Neural progenitor cell (in vitro differentiated cells): Measurements from ENCODE around the gene MGAT1. TPM values are rescaled to one million over a fixed set of nuclear protein-coding genes. Genes with fewer than 3 reads are reported as not detected.

Source experiments
- DNase-seq: peaks from one replicate; pipeline ENCODE4 v3.0.0-alpha.2; 2016; ENCODE audit warnings: low spot score
- H2AFZ ChIP-seq: fragments of 200-600 bp; sonication (generic); replicated peaks from 2 replicates; pipeline ENCODE4 v1.6.1; 2016; ENCODE audit warnings: antibody characterized with exemption
- H3F3A ChIP-seq: fragments of 200-600 bp; sonication (generic); 2 replicates; pipeline ENCODE4 v1.6.1; 2016; ENCODE audit warnings: antibody characterized with exemption, low read depth
- H3K27ac ChIP-seq: fragments of 200-600 bp; sonication (generic); 2 replicates; pipeline ENCODE4 v1.5.1; 2016; ENCODE audit warnings: mild to moderate bottlenecking
- H3K27me3 ChIP-seq: fragments of 200-600 bp; sonication (generic); 2 replicates; pipeline ENCODE4 v1.6.1; 2016; ENCODE audit warnings: mild to moderate bottlenecking, moderate library complexity
- H3K36me3 ChIP-seq: fragments of 200-600 bp; sonication (generic); 2 replicates; pipeline ENCODE4 v1.5.1; 2016
- H3K4me1 ChIP-seq: fragments of 200-600 bp; sonication (generic); 2 replicates; pipeline ENCODE4 v1.6.1; 2016; ENCODE audit warnings: mixed run types
- H3K4me2 ChIP-seq: fragments of 200-600 bp; sonication (generic); 2 replicates; pipeline ENCODE4 v1.6.1; 2016
- H3K4me3 ChIP-seq: fragments of 200-600 bp; sonication (generic); 2 replicates; pipeline ENCODE4 v1.5.1; 2016
- H3K79me2 ChIP-seq: fragments of 200-600 bp; sonication (generic); 2 replicates; pipeline ENCODE4 v1.6.1; 2016; ENCODE audit warnings: low read depth
- H3K9ac ChIP-seq: fragments of 200-600 bp; sonication (generic); 2 replicates; pipeline ENCODE4 v1.6.1; 2016
- H3K9me3 ChIP-seq: fragments of 200-600 bp; sonication (generic); 2 replicates; pipeline ENCODE4 v1.5.1; 2016; ENCODE audit warnings: low read depth
- H4K20me1 ChIP-seq: fragments of 200-600 bp; sonication (generic); 2 replicates; pipeline ENCODE4 v1.6.1; 2016; ENCODE audit warnings: low read depth
- H3K27ac Mint-ChIP-seq: 3 replicates; pipeline ENCODE4 v1.8.0; 2021; ENCODE audit warnings: mixed read lengths
- H3K27me3 Mint-ChIP-seq: 2 replicates; pipeline ENCODE4 v1.8.0; 2022; ENCODE audit warnings: low read depth, mild to moderate bottlenecking, inconsistent platforms, moderate library complexity, mixed read lengths; ENCODE audit not compliant: insufficient read depth
- H3K36me3 Mint-ChIP-seq: 3 replicates; pipeline ENCODE4 v1.8.0; 2021; ENCODE audit warnings: mixed read lengths
- H3K4me1 Mint-ChIP-seq: 3 replicates; pipeline ENCODE4 v1.8.0; 2021; ENCODE audit warnings: mixed read lengths
- H3K4me3 Mint-ChIP-seq: 3 replicates; pipeline ENCODE4 v1.8.0; 2021; ENCODE audit warnings: mild to moderate bottlenecking, moderate library complexity, mixed read lengths
- H3K9me3 Mint-ChIP-seq: 3 replicates; pipeline ENCODE4 v1.8.0; 2020; ENCODE audit warnings: mixed read lengths
- CTCF ChIP-seq: fragments of 200-600 bp; sonication (generic); IDR thresholded peaks from 2 replicates; pipeline ENCODE4 v1.5.1; 2017; ENCODE audit warnings: antibody characterized with exemption, mild to moderate bottlenecking
- EZH2 ChIP-seq: fragments of 200-600 bp; sonication (generic); IDR thresholded peaks from 2 replicates; pipeline ENCODE4 v1.6.1; 2017; ENCODE audit warnings: antibody characterized with exemption, mild to moderate bottlenecking, moderate library complexity
- EZH2phosphoT487 ChIP-seq: fragments of 200-600 bp; sonication (generic); IDR thresholded peaks from 2 replicates; pipeline ENCODE4 v1.6.1; 2017; ENCODE audit warnings: antibody characterized with exemption
- total RNA-seq: library from RNA; depleted of rRNA; stranded (reverse); fragments of >200 nt; gene quantifications from 2 replicates; pipeline ENCODE4 v1.2.3, GENCODE V29; 2015; ENCODE audit warnings: low replicate concordance

MGAT1 gene
- total RNA-seq, 1 donor from 2014 or later, result 31.8 TPM

DNA sequence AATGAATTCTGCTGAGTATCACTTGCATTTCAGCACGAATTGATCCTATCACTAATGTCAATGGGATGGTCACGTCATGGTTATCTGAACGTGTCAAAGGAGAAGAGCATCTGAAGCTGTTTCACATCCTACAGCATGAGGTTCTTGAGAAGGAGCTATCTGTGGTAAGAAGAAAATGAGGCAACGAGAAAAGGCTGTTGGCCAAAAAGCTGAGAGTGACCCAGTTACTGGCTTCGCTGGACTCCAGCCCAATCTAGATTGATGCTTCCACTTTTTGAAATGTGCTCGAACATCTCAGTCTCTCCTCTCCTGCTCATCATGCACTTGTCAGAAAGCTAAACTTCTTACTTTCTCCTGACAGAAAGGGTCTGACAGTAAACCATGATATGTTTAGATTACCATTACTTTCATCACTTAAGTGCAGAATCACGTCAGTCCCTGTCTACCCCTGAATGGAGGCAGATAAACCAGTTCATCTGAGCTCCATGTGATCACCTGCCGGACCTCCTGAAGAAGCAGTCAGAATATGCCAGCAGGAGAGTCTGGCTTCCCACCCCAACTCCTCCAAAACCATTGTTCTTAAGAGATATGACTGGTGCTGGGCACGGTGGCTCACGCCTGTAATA, 22.5 kb downstream of the MGAT1 start:
- peaks cover 8% of the 10 kb centered on the region for H3K4me1 Mint-ChIP-seq
- Histone ChIP-seq H3K9me3 (no peaks in the 10 kb centered on the region), H3K79me2 (no peaks in the 10 kb centered on the region), H3K4me1 (peaks cover 6% of the 10 kb centered on the region), H3K27me3 (no peaks in the 10 kb centered on the region), H3F3A (peaks cover 7% of the 10 kb centered on the region), H3K27ac (no peak overlapping the region), H3K4me3 (no peak overlapping the region), H3K36me3 (no peaks in the 10 kb centered on the region), H3K9ac (no peak overlapping the region), H3K4me2 (no peak overlapping the region), H2AFZ (no peak overlapping the region), H4K20me1 (no peaks in the 10 kb centered on the region)
- no peak overlapping the region for H3K4me3 Mint-ChIP-seq
- TF ChIP-seq EZH2 (no peak), CTCF (no peak), EZH2phosphoT487 (no peak)
- DNase-seq, result no peak
- H3K9me3 Mint-ChIP-seq, result peaks cover 3% of the 10 kb centered on the region
- H3K36me3 Mint-ChIP-seq, result no peaks in the 10 kb centered on the region
- H3K27ac Mint-ChIP-seq, result no peak overlapping the region
- H3K27me3 Mint-ChIP-seq, result no peaks in the 10 kb centered on the region

DNA sequence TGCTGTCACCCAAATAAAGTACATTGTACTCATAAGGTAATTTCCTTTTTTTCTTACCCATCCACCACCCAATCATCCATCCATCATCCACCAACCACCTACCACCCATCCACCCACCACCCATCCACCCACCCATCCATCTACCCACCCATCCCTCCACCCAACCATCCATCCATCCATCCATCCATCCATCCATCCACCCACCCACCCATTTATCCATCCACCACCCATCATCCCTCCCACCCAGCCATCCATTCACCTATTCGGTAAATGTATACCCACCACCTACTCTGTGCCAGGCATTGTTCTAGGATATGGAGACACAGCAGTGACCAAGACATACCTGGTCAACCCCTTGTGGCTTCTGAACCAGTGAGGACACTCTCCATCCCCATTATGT, 25.1 kb downstream of the MGAT1 start:
- peaks cover 3% of the 10 kb centered on the region for H3K27me3 Mint-ChIP-seq
- no peak overlapping the region for H3K4me3 Mint-ChIP-seq
- Histone ChIP-seq H3K27ac (no peak overlapping the region), H3F3A (no peaks in the 10 kb centered on the region), H3K9ac (no peak overlapping the region), H3K4me2 (no peak overlapping the region), H3K79me2 (no peaks in the 10 kb centered on the region), H3K4me1 (no peaks in the 10 kb centered on the region), H3K9me3 (no peaks in the 10 kb centered on the region), H3K27me3 (no peaks in the 10 kb centered on the region), H3K4me3 (no peak overlapping the region), H2AFZ (no peak overlapping the region), H4K20me1 (no peaks in the 10 kb centered on the region), H3K36me3 (no peaks in the 10 kb centered on the region)
- TF ChIP-seq EZH2phosphoT487 (no peak), EZH2 (no peak), CTCF (no peak)
- no peaks in the 10 kb centered on the region for H3K36me3 Mint-ChIP-seq
- H3K9me3 Mint-ChIP-seq, result peaks cover 11% of the 10 kb centered on the region
- DNase-seq, result no peak
- no peaks in the 10 kb centered on the region for H3K4me1 Mint-ChIP-seq
- H3K27ac Mint-ChIP-seq, result no peak overlapping the region

DNA sequence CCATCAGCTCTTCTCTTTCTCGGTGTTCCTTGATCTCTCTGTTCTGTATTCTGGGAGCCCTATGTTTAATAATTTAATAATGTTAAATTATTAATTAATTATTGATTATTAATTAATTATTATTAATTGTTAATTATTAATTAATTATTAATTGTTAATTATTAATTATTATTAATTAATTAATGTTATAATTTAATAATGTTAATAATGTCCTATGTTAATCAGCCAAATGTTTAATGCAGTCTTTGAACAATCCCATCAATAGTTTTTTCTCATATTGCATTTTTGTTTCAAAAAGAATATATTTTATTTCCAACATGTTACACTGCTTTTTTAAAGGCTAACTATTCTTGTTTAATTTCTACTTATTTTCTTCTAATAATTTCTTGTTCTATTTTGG, 26.2 kb downstream of the MGAT1 start:
- H3K9ac ChIP-seq, result no peak overlapping the region
- H3K27me3 Mint-ChIP-seq, result peaks cover 3% of the 10 kb centered on the region
- H3K4me2 ChIP-seq, result no peak overlapping the region
- H3K9me3 Mint-ChIP-seq, result peaks cover 17% of the 10 kb centered on the region
- H4K20me1 ChIP-seq, result no peaks in the 10 kb centered on the region
- H3K4me3 Mint-ChIP-seq, result no peak overlapping the region
- H3F3A ChIP-seq, result no peaks in the 10 kb centered on the region
- no peaks in the 10 kb centered on the region for H3K36me3 ChIP-seq
- no peak for TF ChIP-seq EZH2phosphoT487
- no peak for TF ChIP-seq EZH2
- TF ChIP-seq CTCF, result no peak
- no peak overlapping the region for H3K27ac Mint-ChIP-seq
- DNase-seq, result no peak
- H3K36me3 Mint-ChIP-seq, result no peaks in the 10 kb centered on the region
- no peaks in the 10 kb centered on the region for H3K27me3 ChIP-seq
- no peaks in the 10 kb centered on the region for H3K4me1 Mint-ChIP-seq
- H3K79me2 ChIP-seq, result no peaks in the 10 kb centered on the region
- H3K9me3 ChIP-seq, result no peaks in the 10 kb centered on the region
- H2AFZ ChIP-seq, result no peak overlapping the region
- no peak overlapping the region for H3K27ac ChIP-seq
- H3K4me1 ChIP-seq, result no peaks in the 10 kb centered on the region
- H3K4me3 ChIP-seq, result no peak overlapping the region
